ENCODE data around the gene TRAPPC2L. TPM values are rescaled to one million over a fixed set of nuclear protein-coding genes. Genes with fewer than 3 reads are reported as not detected.
A peak's percentile ranks its signal among the peaks of the same experiment; 100 is the strongest.

TRAPPC2L gene
- total RNA-seq, 1 donor, result 43.1 TPM

GRCh38 chr16:88813269-88814143 is 43.4 kb upstream of the TRAPPC2L start:
- no peaks in the 10 kb centered on the region for H3K9me3 ChIP-seq (ENCODE audit: low read depth, low read length)
- TF ChIP-seq CTCF (IDR thresholded peaks at IDR 0.05; ENCODE audit: extremely low read depth, low read depth, low read length), result no peak
- no peaks in the 10 kb centered on the region for H3K27me3 ChIP-seq (ENCODE audit: insufficient read depth, low read length)
- peaks cover 13% of the 10 kb centered on the region for H3K36me3 ChIP-seq (ENCODE audit: insufficient read depth, low read length)
- peaks cover 12% of the 10 kb centered on the region for H4K20me1 ChIP-seq (ENCODE audit: insufficient read depth, low read length)
- no peak overlapping the region for H3K4me3 ChIP-seq (ENCODE audit: insufficient read depth, low read length)
- DNase-seq (ENCODE audit: insufficient read length, low spot score, missing footprints), result no peak
- H3K4me2 ChIP-seq (ENCODE audit: insufficient read depth, low read length), result no peak overlapping the region
- H2AFZ ChIP-seq (ENCODE audit: low read length), result no peak overlapping the region
- no peak overlapping the region for H3K27ac ChIP-seq (ENCODE audit: low read depth, low read length)
- peaks cover 25% of the 10 kb centered on the region for H3K4me1 ChIP-seq (ENCODE audit: insufficient read depth, low read length)
- peaks cover 17% of the 10 kb centered on the region for H3K79me2 ChIP-seq (ENCODE audit: insufficient read depth, low read length)

- no peaks in the 10 kb centered on the region for H3K27me3 ChIP-seq (ENCODE audit: insufficient read depth, low read length)
- no peak for TF ChIP-seq CTCF (IDR thresholded peaks at IDR 0.05; ENCODE audit: extremely low read depth, low read depth, low read length)
- H2AFZ ChIP-seq (ENCODE audit: low read length), result no peak overlapping the region
- no peak overlapping the region for H3K4me3 ChIP-seq (ENCODE audit: insufficient read depth, low read length)
- H3K36me3 ChIP-seq (ENCODE audit: insufficient read depth, low read length), result peaks cover 7% of the 10 kb centered on the region
- peaks cover 12% of the 10 kb centered on the region for H4K20me1 ChIP-seq (ENCODE audit: insufficient read depth, low read length)
- H3K9me3 ChIP-seq (ENCODE audit: low read depth, low read length), result no peaks in the 10 kb centered on the region
- H3K27ac ChIP-seq (ENCODE audit: low read depth, low read length), result no peak overlapping the region
- H3K4me1 ChIP-seq (ENCODE audit: insufficient read depth, low read length), result peaks cover 25% of the 10 kb centered on the region
- peaks cover 17% of the 10 kb centered on the region for H3K79me2 ChIP-seq (ENCODE audit: insufficient read depth, low read length)
- H3K4me2 ChIP-seq (ENCODE audit: insufficient read depth, low read length), result no peak overlapping the region
- DNase-seq (ENCODE audit: insufficient read length, low spot score, missing footprints), result no peak
These were observed 42.8 kb upstream of the TRAPPC2L start for GRCh38 chr16:88814144-88814502.

GRCh38 chr16:88815227-88815626 is 41.7 kb upstream of the TRAPPC2L start:
- Histone ChIP-seq H3K79me2 (ENCODE audit: insufficient read depth, low read length) (peaks cover 6% of the 10 kb centered on the region), H4K20me1 (ENCODE audit: insufficient read depth, low read length) (peaks cover 4% of the 10 kb centered on the region), H3K4me2 (ENCODE audit: insufficient read depth, low read length) (no peak overlapping the region), H3K9me3 (ENCODE audit: low read depth, low read length) (no peaks in the 10 kb centered on the region), H3K27ac (ENCODE audit: low read depth, low read length) (no peak overlapping the region), H3K4me3 (ENCODE audit: insufficient read depth, low read length) (no peak overlapping the region), H3K36me3 (ENCODE audit: insufficient read depth, low read length) (no peaks in the 10 kb centered on the region), H2AFZ (ENCODE audit: low read length) (no peak overlapping the region), H3K4me1 (ENCODE audit: insufficient read depth, low read length) (peaks cover 15% of the 10 kb centered on the region), H3K27me3 (ENCODE audit: insufficient read depth, low read length) (no peaks in the 10 kb centered on the region)
- no peak for DNase-seq (ENCODE audit: insufficient read length, low spot score, missing footprints)
- TF ChIP-seq CTCF (IDR thresholded peaks at IDR 0.05; ENCODE audit: extremely low read depth, low read depth, low read length), result no peak

GRCh38 chr16:88815901-88816589 is 40.9 kb upstream of the TRAPPC2L start:
- no peak for DNase-seq (ENCODE audit: insufficient read length, low spot score, missing footprints)
- H2AFZ ChIP-seq (ENCODE audit: low read length), result no peak overlapping the region
- H4K20me1 ChIP-seq (ENCODE audit: insufficient read depth, low read length), result no peaks in the 10 kb centered on the region
- no peaks in the 10 kb centered on the region for H3K27me3 ChIP-seq (ENCODE audit: insufficient read depth, low read length)
- H3K27ac ChIP-seq (ENCODE audit: low read depth, low read length), result no peak overlapping the region
- H3K79me2 ChIP-seq (ENCODE audit: insufficient read depth, low read length), result no peaks in the 10 kb centered on the region
- peak; percentile 63 for TF ChIP-seq CTCF (IDR thresholded peaks at IDR 0.05; ENCODE audit: extremely low read depth, low read depth, low read length)
- no peak overlapping the region for H3K4me2 ChIP-seq (ENCODE audit: insufficient read depth, low read length)
- no peaks in the 10 kb centered on the region for H3K36me3 ChIP-seq (ENCODE audit: insufficient read depth, low read length)
- peaks cover 7% of the 10 kb centered on the region for H3K4me1 ChIP-seq (ENCODE audit: insufficient read depth, low read length)
- no peaks in the 10 kb centered on the region for H3K9me3 ChIP-seq (ENCODE audit: low read depth, low read length)
- no peak overlapping the region for H3K4me3 ChIP-seq (ENCODE audit: insufficient read depth, low read length)

Measured in osteoblast (primary cell).